SHP77 treated with DMSO at 0.1 percent for 48 hours (cell line): ENCODE data around the gene CD19.
"Not testable (repeated sequence)": the region's sequence is repeated elsewhere in the genome, so short reads cannot be mapped to it uniquely, and the experiment has no call there.

Experiments used
- DNase-seq: peaks from one replicate; lab custom pipeline; 2025; lab: John Stamatoyannopoulos, UW

CD19 gene

GRCh38 chr16:28931801-28932225 is at the start of gene CD19:
Gene CD19 (plus strand): TSS chr16:28931971. CDS start chr16:28932001, 30 bp downstream.
- no peak for DNase-seq

GRCh38 chr16:28882551-28883160 is 49.1 kb upstream of the CD19 start:
- no peak for DNase-seq

GRCh38 chr16:28883221-28883996 is 48.4 kb upstream of the CD19 start:
- DNase-seq, result no peak

GRCh38 chr16:28884045-28884444 is 47.7 kb upstream of the CD19 start:
- DNase-seq, result no peak

- DNase-seq, result no peak
Observed at GRCh38 chr16:28886945-28887344, 44.8 kb upstream of the CD19 start.

- not testable (repeated sequence) for DNase-seq
Observed at GRCh38 chr16:28890355-28890754, 41.4 kb upstream of the CD19 start.

- DNase-seq, result no peak
Observed at GRCh38 chr16:28891964-28892890, 39.5 kb upstream of the CD19 start.

GRCh38 chr16:28893291-28893690 is 38.5 kb upstream of the CD19 start:
- DNase-seq, result no peak

GRCh38 chr16:28895609-28896008 is 36.2 kb upstream of the CD19 start:
- DNase-seq, result no peak

- no peak for DNase-seq
Observed at GRCh38 chr16:28897826-28898225, 33.9 kb upstream of the CD19 start.

GRCh38 chr16:28898266-28898665 is 33.5 kb upstream of the CD19 start:
- no peak for DNase-seq

- no peak for DNase-seq
Observed at GRCh38 chr16:28898942-28899341, 32.8 kb upstream of the CD19 start.

- DNase-seq, result no peak
Observed at GRCh38 chr16:28899882-28900590, 31.7 kb upstream of the CD19 start.

GRCh38 chr16:28900601-28901000 is 31.2 kb upstream of the CD19 start:
- DNase-seq, result no peak

GRCh38 chr16:28901862-28902261 is 29.9 kb upstream of the CD19 start:
- DNase-seq, result no peak

GRCh38 chr16:28902909-28903308 is 28.9 kb upstream of the CD19 start:
- DNase-seq, result no peak

- no peak for DNase-seq
Observed at GRCh38 chr16:28903344-28904042, 28.3 kb upstream of the CD19 start.

- no peak for DNase-seq
Observed at GRCh38 chr16:28904363-28904762, 27.4 kb upstream of the CD19 start.

- no peak for DNase-seq
Observed at GRCh38 chr16:28904828-28905227, 26.9 kb upstream of the CD19 start.

- DNase-seq, result no peak
Observed at GRCh38 chr16:28905229-28905754, 26.5 kb upstream of the CD19 start.

GRCh38 chr16:28905800-28906372 is 25.9 kb upstream of the CD19 start:
- no peak for DNase-seq
